HepG2 (cell line): ENCODE data around the gene UBB. TPM values are rescaled to one million over a fixed set of nuclear protein-coding genes. Genes with fewer than 3 reads are reported as not detected.
A peak's percentile ranks its signal among the peaks of the same experiment; 100 is the strongest.

ENCODE experiments used
- BRF2 ChIP-seq: sonication (generic); formaldehyde crosslinking; IDR thresholded peaks from 2 replicates; pipeline ENCODE4 v1.8.1; 2022; ENCODE audit warnings: mild to moderate bottlenecking, missing genetic modification reagents
- DMAP1 ChIP-seq: IDR thresholded peaks from 2 replicates; pipeline ENCODE4 v1.6.1; 2016
- FOXO1 ChIP-seq: sonication (generic); formaldehyde crosslinking; IDR thresholded peaks from 2 replicates; pipeline ENCODE4 v1.4.0; 2020; ENCODE audit warnings: missing genetic modification reagents
- HNRNPL ChIP-seq: fragments of 200-400 bp; formaldehyde crosslinking; IDR thresholded peaks from 2 replicates; pipeline ENCODE4 v1.6.1; 2017; ENCODE audit warnings: mild to moderate bottlenecking, low read depth, low read length
- HOXA9 ChIP-seq: sonication (generic); formaldehyde crosslinking; IDR thresholded peaks from 2 replicates; pipeline ENCODE4 v1.8.1; 2022; ENCODE audit warnings: missing genetic modification reagents, mild to moderate bottlenecking, moderate library complexity, borderline replicate concordance
- MIER3 ChIP-seq: IDR thresholded peaks from 2 replicates; pipeline ENCODE4 v1.6.1; 2016; ENCODE audit warnings: missing compliant biosample characterization, borderline replicate concordance
- POLR2G ChIP-seq: fragments of 200-400 bp; formaldehyde crosslinking; IDR thresholded peaks from 2 replicates; pipeline ENCODE4 v1.6.1; 2018; ENCODE audit warnings: mild to moderate bottlenecking, low read depth, low read length, moderate library complexity
- SCMH1 ChIP-seq: sonication (generic); formaldehyde crosslinking; IDR thresholded peaks from 2 replicates; pipeline ENCODE4 v1.9.0; 2021; ENCODE audit warnings: missing genetic modification reagents, mild to moderate bottlenecking, borderline replicate concordance
- SETDB1 ChIP-seq: sonication (generic); formaldehyde crosslinking; IDR thresholded peaks from 2 replicates; pipeline ENCODE4 v1.5.1; 2020; ENCODE audit warnings: missing genetic modification reagents, mild to moderate bottlenecking, borderline replicate concordance
- SNAPC4 ChIP-seq: sonication (generic); formaldehyde crosslinking; IDR thresholded peaks from 2 replicates; pipeline ENCODE4 v1.4.0; 2020; ENCODE audit warnings: mild to moderate bottlenecking, missing genetic modification reagents
- SOX6 ChIP-seq, 2 experiments: fragments of 450-650 bp in 1 of 2; sonication (generic) in 1 of 2; formaldehyde crosslinking in 1 of 2; IDR thresholded peaks; 2 replicates each; pipeline versions ENCODE4 v1.4.0 to v1.6.1; 2017 to 2020; ENCODE audit warnings: antibody characterized with exemption in 1 of 2, mild to moderate bottlenecking in 1 of 2, missing genetic modification reagents in 1 of 2
- TGIF2 ChIP-seq: IDR thresholded peaks from 2 replicates; pipeline ENCODE4 v1.6.1; 2016; ENCODE audit warnings: control low read depth, missing compliant biosample characterization
- ZMYM3 ChIP-seq: sonication (generic); formaldehyde crosslinking; IDR thresholded peaks from 2 replicates; pipeline ENCODE4 v1.5.1; 2020; ENCODE audit warnings: mild to moderate bottlenecking, missing genetic modification reagents
- ZNF121 ChIP-seq: sonication (generic); formaldehyde crosslinking; IDR thresholded peaks from 2 replicates; pipeline ENCODE4 v1.5.0; 2020; ENCODE audit warnings: mild to moderate bottlenecking, missing genetic modification reagents
- ZNF136 ChIP-seq: sonication (generic); formaldehyde crosslinking; IDR thresholded peaks from 2 replicates; pipeline ENCODE4 v1.8.1; 2022; ENCODE audit warnings: low read depth, mild to moderate bottlenecking, moderate library complexity, missing genetic modification reagents
- ZNF326 ChIP-seq: sonication (generic); formaldehyde crosslinking; IDR thresholded peaks from 2 replicates; pipeline ENCODE4 v1.4.0; 2020; ENCODE audit warnings: missing genetic modification reagents, borderline replicate concordance
- ZNF7 ChIP-seq: IDR thresholded peaks from 2 replicates; pipeline ENCODE4 v1.6.1; 2016; ENCODE audit warnings: missing biosample characterization, missing genetic modification reagents
- polyA plus RNA-seq, 8 experiments: library from polyadenylated mRNA; depleted of rRNA in 3 of 8; stranded (reverse) in 7 of 8; unstranded in 1 of 8; fragments of >200 nt; fragmentation: Illumina TruSeq in 4 of 8; extraction: Trizol in 4 of 8; gene quantifications; 2 replicates each; pipeline versions ENCODE4 v1.2.1 to v1.2.3, GENCODE V29; 2011 to 2016; ENCODE audit warnings: low read depth in 4 of 8, missing spikeins in 1 of 8, mixed read lengths in 1 of 8; ENCODE audit not compliant: insufficient read depth in 1 of 8
- total RNA-seq, 5 experiments: library from RNA; depleted of rRNA; stranded (reverse); fragments of >200 nt; fragmentation: Illumina TruSeq; extraction: Trizol; gene quantifications; 2 replicates each; pipeline ENCODE4 v1.2.3, GENCODE V29; 2016; ENCODE audit warnings: low read depth in 1 of 5

Gene UBB
- total and polyA plus RNA-seq, 2 of the 13 experiments (the other 11 are each of a cell fraction or from before 2014, with no cell fraction given), result 1,130 to 2,066 TPM

GRCh38 chr17:16346721-16347271 is 34.1 kb upstream of the UBB start (continued):
- TF ChIP-seq ZNF136 (CRISPR knock-in tag) (no peak), BRF2 (CRISPR knock-in tag) (no peak), HNRNPL (no peak), SNAPC4 (CRISPR knock-in tag) (no peak), DMAP1 (no peak), MIER3 (CRISPR knock-in tag) (no peak), SETDB1 (CRISPR knock-in tag) (no peak), FOXO1 (CRISPR knock-in tag) (no peak), HOXA9 (CRISPR knock-in tag) (no peak), ZNF7 (CRISPR knock-in tag) (no peak), POLR2G (peak; percentile 63), ZNF326 (CRISPR knock-in tag) (no peak), TGIF2 (CRISPR knock-in tag) (no peak), ZNF121 (CRISPR knock-in tag) (peak; percentile 7; the same call in 1 of the 2 replicates), SCMH1 (CRISPR knock-in tag) (no peak), ZMYM3 (CRISPR knock-in tag) (0 out of 2 replicates have a peak, but pooled peaks have one; percentile 14), SOX6 (IDR thresholded peaks at IDR 0.05) (no peak), SOX6 (CRISPR knock-in tag; IDR thresholded peaks at IDR 0.05) (no peak)
